GM12878 (cell line): ENCODE data around the gene NHSL2. TPM values are rescaled to one million over a fixed set of nuclear protein-coding genes. Genes with fewer than 3 reads are reported as not detected.

Experiments used
- ATAC-seq: fragments of 200-7000 bp; cut with Tn5 transposase; 3 replicates; pipeline ENCODE4 v1.9.1; 2020; ENCODE audit warnings: mild to moderate bottlenecking, moderate library complexity
- BruUV-seq: library from RNA; stranded (reverse); fragments of 400-500 nt; replicated peaks from 2 replicates; lab custom pipeline; 2021; lab: Mats Ljungman, UMichigan
- CTCF ChIA-PET: fragments of 300-600 bp; sonication (Branson Sonifier 250); formaldehyde crosslinking; extraction: SDS; loops from one replicate; lab custom pipeline; 2021; ENCODE audit warnings: inconsistent platforms; lab: Yijun Ruan, JAX
- POLR2A ChIA-PET: fragments of 350-600 bp; formaldehyde crosslinking; extraction: SDS; loops from one replicate; lab custom pipeline; 2021; ENCODE audit warnings: inconsistent platforms; lab: Charles Lee
- RAD21 ChIA-PET: fragments of 300-600 bp; sonication (Branson Sonifier 250); formaldehyde crosslinking; loops from one replicate; lab custom pipeline; 2023; ENCODE audit warnings: antibody characterized with exemption; ENCODE audit not compliant: unreplicated experiment; lab: Charles Lee
- SMC1A ChIA-PET: fragments of 300-600 bp; sonication (Branson Sonifier 250); formaldehyde crosslinking; loops from one replicate; lab custom pipeline; 2023; ENCODE audit not compliant: unreplicated experiment, uncharacterized antibody; lab: Charles Lee
- DNase-seq: peaks from one replicate; pipeline ENCODE4 v3.0.0-alpha.2; 2011; ENCODE audit warnings: low read depth, low spot score
- FAIRE-seq: peaks from 3 replicates; lab custom pipeline; 2011; peaks lifted over from hg19 to GRCh38; lab: Jason Lieb, UNC
- H2AFZ ChIP-seq: 2 replicates; pipeline ENCODE4 v1.6.0; 2011; ENCODE audit warnings: low read depth, low read length, control low read depth; ENCODE audit not compliant: control insufficient read depth
- H3K27ac ChIP-seq: 2 replicates; pipeline ENCODE4 v1.5.1; 2011; ENCODE audit warnings: control low read depth; ENCODE audit not compliant: control insufficient read depth, insufficient read depth
- H3K27me3 ChIP-seq, 2 experiments: replicated peaks in 1 of 2; 2 replicates each; pipeline versions ENCODE4 v1.6.0 to v1.6.1; 2011; ENCODE audit warnings: low read length in 1 of 2; ENCODE audit not compliant: control insufficient read depth in 2 of 2, insufficient read depth in 2 of 2
- H3K36me3 ChIP-seq, 2 experiments: 2 replicates each; pipeline ENCODE4 v1.5.1; 2011; ENCODE audit warnings: low read length in 1 of 2; ENCODE audit not compliant: control insufficient read depth in 2 of 2, insufficient read depth in 2 of 2
- H3K4me1 ChIP-seq: 2 replicates; pipeline ENCODE4 v1.6.1; 2011; ENCODE audit warnings: mild to moderate bottlenecking, low read length, moderate library complexity, mixed read lengths; ENCODE audit not compliant: control insufficient read depth, insufficient read depth
- H3K4me2 ChIP-seq: 2 replicates; pipeline ENCODE4 v1.6.0; 2011; ENCODE audit warnings: control low read depth; ENCODE audit not compliant: control insufficient read depth, insufficient read depth
- H3K4me3 ChIP-seq: fragments of 200-600 bp; sonication (generic); 2 replicates; pipeline ENCODE4 v1.5.1; 2016
- H3K79me2 ChIP-seq: 2 replicates; pipeline ENCODE4 v1.6.0; 2011; ENCODE audit warnings: low read length; ENCODE audit not compliant: control insufficient read depth, insufficient read depth
- H3K9ac ChIP-seq: 2 replicates; pipeline ENCODE4 v1.8.0; 2011; ENCODE audit warnings: low read length, control low read depth, mixed read lengths; ENCODE audit not compliant: control insufficient read depth, insufficient read depth
- H3K9me3 ChIP-seq: replicated peaks from 3 replicates; pipeline ENCODE4 v1.5.1; 2011; ENCODE audit warnings: mild to moderate bottlenecking, low read length; ENCODE audit not compliant: control insufficient read depth, insufficient read depth
- H4K20me1 ChIP-seq: 2 replicates; pipeline ENCODE4 v1.6.0; 2011; ENCODE audit not compliant: control insufficient read depth, insufficient read depth
- HDAC6 ChIP-seq: fragments of 200-600 bp; sonication (generic); IDR thresholded peaks from one replicate; pipeline ENCODE4 v1.8.0; 2017; ENCODE audit warnings: antibody characterized with exemption; ENCODE audit not compliant: unreplicated experiment
- MEF2A ChIP-seq: IDR thresholded peaks from 2 replicates; pipeline ENCODE4 v1.6.1; 2011; ENCODE audit warnings: low read depth, mild to moderate bottlenecking, low read length, moderate library complexity; ENCODE audit not compliant: insufficient read depth
- NFIC ChIP-seq: IDR thresholded peaks from 2 replicates; pipeline ENCODE4 v1.6.1; 2012; ENCODE audit warnings: low read depth, mild to moderate bottlenecking, inconsistent platforms, low read length, moderate library complexity
- POLR2AphosphoS5 ChIP-seq: IDR thresholded peaks from 2 replicates; pipeline ENCODE4 v1.6.1; 2011; ENCODE audit warnings: mild to moderate bottlenecking, low read length, inconsistent platforms
- RELA ChIP-seq: fragments of 450-650 bp; IDR thresholded peaks from 2 replicates; pipeline ENCODE4 v1.8.0; 2014; ENCODE audit warnings: borderline replicate concordance; ENCODE audit not compliant: partially characterized antibody
- ZNF24 ChIP-seq: fragments of 450-650 bp; IDR thresholded peaks from 2 replicates; pipeline ENCODE4 v1.6.1; 2017; ENCODE audit warnings: antibody characterized with exemption, mild to moderate bottlenecking
- ZNF384 ChIP-seq: IDR thresholded peaks from 2 replicates; pipeline ENCODE4 v1.6.1; 2012; ENCODE audit warnings: low read depth, mild to moderate bottlenecking, low read length, improper control_type of control experiment, borderline replicate concordance
- WGBS: methylation state at CpG from one replicate; pipeline ENCODE4 v1.1.6; 2016; ENCODE audit warnings: low lambda C conversion rate; ENCODE audit not compliant: insufficient replicate concordance, insufficient coverage; ENCODE audit errors: missing lambda C conversion rate; 5-methylcytosine and 5-hydroxymethylcytosine counted together
- in situ Hi-C: fragments of 300-500 bp; cut with MboI; formaldehyde crosslinking; loops from 9 replicates; pipeline ENCODE4 v1.14.3; 2018; ENCODE audit warnings: mixed read lengths
- intact Hi-C: fragments of 100-400 bp; cut with micrococcal nuclease; formaldehyde crosslinking; loops from one replicate; pipeline ENCODE4 v1.14.2; 2022; ENCODE audit not compliant: unreplicated experiment
- polyA plus RNA-seq, 11 experiments: library from polyadenylated mRNA; depleted of rRNA in 4 of 11; unstranded in 6 of 11; stranded (reverse) in 5 of 11; fragments of >200 nt; fragmentation: Nextera tagmentation in 4 of 11; fragmentation: Illumina TruSeq in 1 of 11; extraction: Ambion mirVana in 4 of 11; extraction: Trizol in 1 of 11; gene quantifications; 1 replicate in 1 of 11; 2 replicates in 10 of 11; pipeline versions ENCODE4 v1.2.1 to v1.2.3, GENCODE V29; 2011 to 2016; ENCODE audit warnings: inconsistent platforms in 2 of 11, missing spikeins in 2 of 11, low read depth in 1 of 11
- total RNA-seq, 4 experiments: library from RNA; depleted of rRNA in 3 of 4; stranded (reverse); fragments of >200 nt in 3 of 4; fragmentation: Illumina TruSeq in 1 of 4; extraction: Trizol in 1 of 4; gene quantifications; 2 replicates each; pipeline versions ENCODE4 v1.2.1 to v1.2.3, GENCODE V29; 2013 to 2021
- TF ChIP-seq, protein P1 (sequence below): fragments of 150-350 bp; IDR thresholded peaks from 2 replicates; pipeline ENCODE4 v1.6.1; 2016; ENCODE audit warnings: low read depth, low read length
- TF ChIP-seq, protein P2 (sequence below): fragments of 450-650 bp; IDR thresholded peaks from 2 replicates; pipeline ENCODE4 v1.6.1; 2016; ENCODE audit warnings: mild to moderate bottlenecking
- TF ChIP-seq, protein P3 (sequence below): fragments of 450-650 bp; IDR thresholded peaks from 2 replicates; pipeline ENCODE4 v1.6.1; 2018; ENCODE audit warnings: borderline replicate concordance, mild to moderate bottlenecking; ENCODE audit not compliant: partially characterized antibody

NHSL2 gene
- total and polyA plus RNA-seq, 10 of the 15 experiments (the other 5 are each of a cell fraction or from before 2014, with no cell fraction given) = 0.05 to 0.53 (median 0.07) TPM; not detected in 2

DNA sequence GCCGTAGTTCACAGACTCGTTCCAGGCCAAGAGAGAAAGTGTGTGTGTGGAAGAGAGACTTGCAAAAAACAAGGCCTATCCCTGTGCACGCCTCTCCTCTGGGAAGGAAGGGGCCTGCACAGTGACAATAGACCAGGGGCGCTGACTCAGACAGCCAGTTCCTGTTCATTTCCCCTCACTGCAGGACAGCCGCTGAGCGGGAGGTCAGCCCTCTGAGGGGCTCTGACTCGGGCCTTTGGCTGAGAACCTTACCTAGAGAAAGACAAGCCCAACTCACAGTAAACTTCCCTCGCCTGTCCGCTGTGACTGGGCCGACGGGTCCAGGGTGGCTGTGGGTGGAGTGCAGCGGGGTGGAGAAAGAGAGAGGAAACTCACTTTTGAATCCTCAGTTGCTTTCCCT lies 169.0 kb downstream of the NHSL2 start:
- no peaks in the 10 kb centered on the region for H3K36me3 ChIP-seq
- ATAC-seq (no peak), DNase-seq (no peak), FAIRE-seq (no peak)
- ChIA-PET SMC1A (no interaction called here), CTCF (no interaction called here), POLR2A (no interaction called here), RAD21 (no interaction called here)
- no peak overlapping the region for H3K4me2 ChIP-seq
- in situ Hi-C loops = no loop called here
- no peak overlapping the region for H3K27ac ChIP-seq
- no peaks in the 10 kb centered on the region for H4K20me1 ChIP-seq
- no peak overlapping the region for H3K9ac ChIP-seq
- H3K4me1 ChIP-seq = no peaks in the 10 kb centered on the region
- H2AFZ ChIP-seq = no peak overlapping the region
- no peaks in the 10 kb centered on the region for H3K79me2 ChIP-seq
- no TSS peak for BruUV-seq
- no peaks in the 10 kb centered on the region for H3K9me3 ChIP-seq
- H3K4me3 ChIP-seq = no peak overlapping the region
- intact Hi-C loops = no loop called here
- H3K27me3 ChIP-seq = peaks cover 0 to 2% of the 10 kb centered on the region in 2 experiments; a peak in 1 of 4 replicates
- WGBS = 49% methylated on average over 11 of the region's 12 CpGs
- TF ChIP-seq HDAC6 (no peak), ZNF384 (no peak), NFIC (no peak), POLR2AphosphoS5 (no peak), MEF2A (no peak), ZNF24 (no peak), RELA (no peak)
- TF ChIP-seq, protein P1, sequence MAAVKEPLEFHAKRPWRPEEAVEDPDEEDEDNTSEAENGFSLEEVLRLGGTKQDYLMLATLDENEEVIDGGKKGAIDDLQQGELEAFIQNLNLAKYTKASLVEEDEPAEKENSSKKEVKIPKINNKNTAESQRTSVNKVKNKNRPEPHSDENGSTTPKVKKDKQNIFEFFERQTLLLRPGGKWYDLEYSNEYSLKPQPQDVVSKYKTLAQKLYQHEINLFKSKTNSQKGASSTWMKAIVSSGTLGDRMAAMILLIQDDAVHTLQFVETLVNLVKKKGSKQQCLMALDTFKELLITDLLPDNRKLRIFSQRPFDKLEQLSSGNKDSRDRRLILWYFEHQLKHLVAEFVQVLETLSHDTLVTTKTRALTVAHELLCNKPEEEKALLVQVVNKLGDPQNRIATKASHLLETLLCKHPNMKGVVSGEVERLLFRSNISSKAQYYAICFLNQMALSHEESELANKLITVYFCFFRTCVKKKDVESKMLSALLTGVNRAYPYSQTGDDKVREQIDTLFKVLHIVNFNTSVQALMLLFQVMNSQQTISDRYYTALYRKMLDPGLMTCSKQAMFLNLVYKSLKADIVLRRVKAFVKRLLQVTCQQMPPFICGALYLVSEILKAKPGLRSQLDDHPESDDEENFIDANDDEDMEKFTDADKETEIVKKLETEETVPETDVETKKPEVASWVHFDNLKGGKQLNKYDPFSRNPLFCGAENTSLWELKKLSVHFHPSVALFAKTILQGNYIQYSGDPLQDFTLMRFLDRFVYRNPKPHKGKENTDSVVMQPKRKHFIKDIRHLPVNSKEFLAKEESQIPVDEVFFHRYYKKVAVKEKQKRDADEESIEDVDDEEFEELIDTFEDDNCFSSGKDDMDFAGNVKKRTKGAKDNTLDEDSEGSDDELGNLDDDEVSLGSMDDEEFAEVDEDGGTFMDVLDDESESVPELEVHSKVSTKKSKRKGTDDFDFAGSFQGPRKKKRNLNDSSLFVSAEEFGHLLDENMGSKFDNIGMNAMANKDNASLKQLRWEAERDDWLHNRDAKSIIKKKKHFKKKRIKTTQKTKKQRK = no peak
- TF ChIP-seq, protein P2, sequence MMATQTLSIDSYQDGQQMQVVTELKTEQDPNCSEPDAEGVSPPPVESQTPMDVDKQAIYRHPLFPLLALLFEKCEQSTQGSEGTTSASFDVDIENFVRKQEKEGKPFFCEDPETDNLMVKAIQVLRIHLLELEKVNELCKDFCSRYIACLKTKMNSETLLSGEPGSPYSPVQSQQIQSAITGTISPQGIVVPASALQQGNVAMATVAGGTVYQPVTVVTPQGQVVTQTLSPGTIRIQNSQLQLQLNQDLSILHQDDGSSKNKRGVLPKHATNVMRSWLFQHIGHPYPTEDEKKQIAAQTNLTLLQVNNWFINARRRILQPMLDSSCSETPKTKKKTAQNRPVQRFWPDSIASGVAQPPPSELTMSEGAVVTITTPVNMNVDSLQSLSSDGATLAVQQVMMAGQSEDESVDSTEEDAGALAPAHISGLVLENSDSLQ = no peak
- TF ChIP-seq, protein P3, sequence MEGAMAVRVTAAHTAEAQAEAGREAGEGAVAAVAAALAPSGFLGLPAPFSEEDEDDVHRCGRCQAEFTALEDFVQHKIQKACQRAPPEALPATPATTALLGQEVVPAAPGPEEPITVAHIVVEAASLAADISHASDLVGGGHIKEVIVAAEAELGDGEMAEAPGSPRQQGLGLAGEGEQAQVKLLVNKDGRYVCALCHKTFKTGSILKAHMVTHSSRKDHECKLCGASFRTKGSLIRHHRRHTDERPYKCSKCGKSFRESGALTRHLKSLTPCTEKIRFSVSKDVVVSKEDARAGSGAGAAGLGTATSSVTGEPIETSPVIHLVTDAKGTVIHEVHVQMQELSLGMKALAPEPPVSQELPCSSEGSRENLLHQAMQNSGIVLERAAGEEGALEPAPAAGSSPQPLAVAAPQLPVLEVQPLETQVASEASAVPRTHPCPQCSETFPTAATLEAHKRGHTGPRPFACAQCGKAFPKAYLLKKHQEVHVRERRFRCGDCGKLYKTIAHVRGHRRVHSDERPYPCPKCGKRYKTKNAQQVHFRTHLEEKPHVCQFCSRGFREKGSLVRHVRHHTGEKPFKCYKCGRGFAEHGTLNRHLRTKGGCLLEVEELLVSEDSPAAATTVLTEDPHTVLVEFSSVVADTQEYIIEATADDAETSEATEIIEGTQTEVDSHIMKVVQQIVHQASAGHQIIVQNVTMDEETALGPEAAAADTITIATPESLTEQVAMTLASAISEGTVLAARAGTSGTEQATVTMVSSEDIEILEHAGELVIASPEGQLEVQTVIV = no peak
